Activated T-helper 17 cell treated with anti-CD3 and anti-CD28 coated beads, Interleukin-2, amount 50 U/mL, for 72 hours (primary cell): ENCODE data around the gene AFF1. TPM values are rescaled to one million over a fixed set of nuclear protein-coding genes. Genes with fewer than 3 reads are reported as not detected.

ENCODE experiments used
- ATAC-seq: fragments of 150-1000 bp; cut with Tn5 transposase; replicated peaks from 2 replicates; pipeline ENCODE4 v1.10.0; 2021; ENCODE audit warnings: mild to moderate bottlenecking, moderate library complexity
- H3K27ac Mint-ChIP-seq: one replicate; pipeline ENCODE4 v1.8.0; 2022; ENCODE audit warnings: mixed read lengths
- H3K27me3 Mint-ChIP-seq: one replicate; pipeline ENCODE4 v1.8.0; 2022; ENCODE audit warnings: mixed read lengths
- H3K36me3 Mint-ChIP-seq: one replicate; pipeline ENCODE4 v1.8.0; 2022; ENCODE audit warnings: low read depth, mild to moderate bottlenecking, mixed read lengths
- H3K4me1 Mint-ChIP-seq: one replicate; pipeline ENCODE4 v1.8.0; 2022; ENCODE audit warnings: mixed read lengths
- H3K4me3 Mint-ChIP-seq: one replicate; pipeline ENCODE4 v1.8.0; 2022; ENCODE audit warnings: mild to moderate bottlenecking, mixed read lengths
- H3K9me3 Mint-ChIP-seq: one replicate; pipeline ENCODE4 v1.8.0; 2022; ENCODE audit warnings: mixed read lengths
- total RNA-seq, 2 donors: library from RNA; stranded (reverse); gene quantifications; one replicate each; pipeline ENCODE4 v1.2.3, GENCODE V29; 2022

The AFF1 gene, protein sequence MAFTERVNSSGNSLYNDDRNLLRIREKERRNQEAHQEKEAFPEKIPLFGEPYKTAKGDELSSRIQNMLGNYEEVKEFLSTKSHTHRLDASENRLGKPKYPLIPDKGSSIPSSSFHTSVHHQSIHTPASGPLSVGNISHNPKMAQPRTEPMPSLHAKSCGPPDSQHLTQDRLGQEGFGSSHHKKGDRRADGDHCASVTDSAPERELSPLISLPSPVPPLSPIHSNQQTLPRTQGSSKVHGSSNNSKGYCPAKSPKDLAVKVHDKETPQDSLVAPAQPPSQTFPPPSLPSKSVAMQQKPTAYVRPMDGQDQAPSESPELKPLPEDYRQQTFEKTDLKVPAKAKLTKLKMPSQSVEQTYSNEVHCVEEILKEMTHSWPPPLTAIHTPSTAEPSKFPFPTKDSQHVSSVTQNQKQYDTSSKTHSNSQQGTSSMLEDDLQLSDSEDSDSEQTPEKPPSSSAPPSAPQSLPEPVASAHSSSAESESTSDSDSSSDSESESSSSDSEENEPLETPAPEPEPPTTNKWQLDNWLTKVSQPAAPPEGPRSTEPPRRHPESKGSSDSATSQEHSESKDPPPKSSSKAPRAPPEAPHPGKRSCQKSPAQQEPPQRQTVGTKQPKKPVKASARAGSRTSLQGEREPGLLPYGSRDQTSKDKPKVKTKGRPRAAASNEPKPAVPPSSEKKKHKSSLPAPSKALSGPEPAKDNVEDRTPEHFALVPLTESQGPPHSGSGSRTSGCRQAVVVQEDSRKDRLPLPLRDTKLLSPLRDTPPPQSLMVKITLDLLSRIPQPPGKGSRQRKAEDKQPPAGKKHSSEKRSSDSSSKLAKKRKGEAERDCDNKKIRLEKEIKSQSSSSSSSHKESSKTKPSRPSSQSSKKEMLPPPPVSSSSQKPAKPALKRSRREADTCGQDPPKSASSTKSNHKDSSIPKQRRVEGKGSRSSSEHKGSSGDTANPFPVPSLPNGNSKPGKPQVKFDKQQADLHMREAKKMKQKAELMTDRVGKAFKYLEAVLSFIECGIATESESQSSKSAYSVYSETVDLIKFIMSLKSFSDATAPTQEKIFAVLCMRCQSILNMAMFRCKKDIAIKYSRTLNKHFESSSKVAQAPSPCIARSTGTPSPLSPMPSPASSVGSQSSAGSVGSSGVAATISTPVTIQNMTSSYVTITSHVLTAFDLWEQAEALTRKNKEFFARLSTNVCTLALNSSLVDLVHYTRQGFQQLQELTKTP
- total RNA-seq: 10 to 100 TPM; 64.2 to 80.5 TPM

- peaks cover 34% of the 10 kb centered on the region for H3K36me3 Mint-ChIP-seq
- no peaks in the 10 kb centered on the region for H3K9me3 Mint-ChIP-seq
- peak within 1 kb of the TSS; percentile 93 for H3K4me3 Mint-ChIP-seq
- no peaks in the 10 kb centered on the region for H3K27me3 Mint-ChIP-seq
- peak within 1 kb of the TSS; percentile 93 for H3K27ac Mint-ChIP-seq
- H3K4me1 Mint-ChIP-seq: peaks cover 32% of the 10 kb centered on the region
- peak; percentile 64 for ATAC-seq
Observed at GRCh38 chr4:86934771-86935565, at the start of gene AFF1. Gene AFF1, plus strand, starts transcription at chr4:86935011. Its CDS starts 13,523 bp downstream, at chr4:86948534.

DNA sequence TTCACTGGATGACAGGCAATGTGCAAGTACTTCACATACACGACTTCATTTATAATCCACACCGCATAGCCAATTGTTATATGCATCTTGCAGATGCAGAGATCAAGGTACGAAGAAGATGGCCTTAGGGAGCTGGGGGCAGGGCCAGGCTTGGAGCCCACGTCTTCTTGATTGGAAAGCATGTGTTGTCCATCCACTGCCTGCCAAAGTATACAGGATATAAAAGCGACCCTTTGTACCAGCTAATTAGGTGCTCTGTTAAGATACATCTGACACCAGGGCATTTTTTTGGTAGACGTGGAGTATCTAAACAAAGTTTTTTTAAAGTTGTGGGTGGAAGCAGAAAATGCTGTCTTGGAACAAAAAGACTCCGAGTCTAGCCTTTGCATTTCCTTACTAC lies 44.0 kb upstream of the AFF1 start:
- Mint-ChIP-seq H3K9me3 (no peaks in the 10 kb centered on the region), H3K4me3 (peak overlapping the region; percentile 77), H3K27ac (no peak overlapping the region), H3K27me3 (peaks cover 7% of the 10 kb centered on the region), H3K36me3 (no peaks in the 10 kb centered on the region), H3K4me1 (no peaks in the 10 kb centered on the region)
- ATAC-seq: no peak

DNA sequence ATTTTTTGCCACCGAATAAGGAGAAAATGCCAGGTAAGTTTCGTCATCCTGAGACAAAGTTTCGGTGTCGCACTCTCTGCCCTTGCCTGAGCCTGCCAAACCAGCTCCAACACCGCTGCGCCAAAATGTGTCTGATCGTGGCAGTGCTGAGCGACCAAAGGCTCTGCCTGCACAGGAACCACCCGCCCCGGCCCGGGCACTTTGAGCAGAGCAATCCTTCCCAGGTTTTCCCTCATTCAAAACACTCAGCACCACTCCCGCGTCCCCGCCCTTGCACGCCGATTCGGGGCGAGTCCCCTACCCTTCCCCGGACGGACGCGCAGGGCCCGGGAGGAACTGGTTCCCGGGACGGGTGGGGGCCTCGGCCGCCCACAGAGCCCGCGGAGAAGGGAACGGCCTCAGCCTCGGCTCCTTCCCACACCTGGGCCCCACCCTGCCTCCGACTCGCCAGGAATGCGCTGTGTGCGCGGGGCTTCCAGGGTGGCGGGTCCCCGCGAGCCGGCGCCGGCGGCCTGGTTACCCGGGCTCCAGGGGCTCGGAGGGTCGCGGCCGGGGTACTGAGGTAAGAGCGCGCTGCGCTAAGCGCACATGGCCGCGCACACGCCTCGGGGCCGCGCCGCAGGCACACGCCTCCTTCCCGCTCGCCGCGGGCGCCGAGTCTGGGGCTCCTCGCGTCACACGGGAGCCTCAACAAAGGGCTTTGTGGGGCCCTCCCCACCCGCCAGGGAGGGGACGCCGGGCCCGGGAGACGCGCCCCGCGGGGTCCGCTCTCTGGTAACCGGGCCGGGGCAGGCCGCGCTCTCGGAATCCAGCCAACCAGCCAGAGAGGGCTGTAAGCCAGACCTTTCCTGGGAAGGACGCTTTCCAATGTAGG lies 42.8 kb upstream of the AFF1 start, which contains the start of gene C4orf36:
Gene C4orf36 (minus strand): TSS at position 661 of the 874 bp plus-strand sequence. CDS start 902 bp downstream, outside the sequence.
- peak within 1 kb of the TSS; percentile 77 for H3K4me3 Mint-ChIP-seq
- H3K4me1 Mint-ChIP-seq: no peaks in the 10 kb centered on the region
- H3K36me3 Mint-ChIP-seq: no peaks in the 10 kb centered on the region
- peak; percentile 79 for ATAC-seq
- no peak within 1 kb of the TSS for H3K27ac Mint-ChIP-seq
- peaks cover 7% of the 10 kb centered on the region for H3K27me3 Mint-ChIP-seq
- no peaks in the 10 kb centered on the region for H3K9me3 Mint-ChIP-seq

GRCh38 chr4:86892636-86892960 lies 42.2 kb upstream of the AFF1 start:
- Mint-ChIP-seq H3K27ac (no peak overlapping the region), H3K4me3 (peak overlapping the region; percentile 69), H3K36me3 (no peaks in the 10 kb centered on the region), H3K27me3 (peaks cover 7% of the 10 kb centered on the region), H3K4me1 (no peaks in the 10 kb centered on the region), H3K9me3 (no peaks in the 10 kb centered on the region)
- peak; percentile 12 for ATAC-seq

GRCh38 chr4:86893136-86893535 lies 41.7 kb upstream of the AFF1 start:
- peak overlapping the region; percentile 69 for H3K4me3 Mint-ChIP-seq
- no peak overlapping the region for H3K27ac Mint-ChIP-seq
- no peak for ATAC-seq
- no peaks in the 10 kb centered on the region for H3K9me3 Mint-ChIP-seq
- H3K4me1 Mint-ChIP-seq: no peaks in the 10 kb centered on the region
- H3K27me3 Mint-ChIP-seq: peaks cover 7% of the 10 kb centered on the region
- H3K36me3 Mint-ChIP-seq: no peaks in the 10 kb centered on the region

DNA sequence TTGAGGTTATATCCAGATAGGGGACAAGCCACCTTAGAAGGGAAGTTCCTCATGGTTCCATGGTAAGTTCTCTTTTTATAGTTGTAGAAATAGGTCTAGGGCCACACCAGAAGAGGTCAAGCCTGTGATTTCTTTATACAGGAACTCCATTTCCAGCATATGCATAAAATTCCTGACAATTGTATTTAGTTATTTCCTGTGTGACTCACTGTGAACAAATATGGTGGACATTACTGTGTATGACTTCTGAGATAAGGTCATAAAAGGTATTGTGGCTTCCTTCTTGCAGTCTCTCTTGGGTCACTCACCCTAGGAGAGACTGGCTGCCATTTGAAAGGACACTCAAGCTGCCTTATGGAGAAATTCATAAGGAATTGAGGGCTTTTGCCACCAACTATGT lies 40.4 kb upstream of the AFF1 start:
- H3K36me3 Mint-ChIP-seq: no peaks in the 10 kb centered on the region
- no peaks in the 10 kb centered on the region for H3K4me1 Mint-ChIP-seq
- H3K9me3 Mint-ChIP-seq: no peaks in the 10 kb centered on the region
- H3K27me3 Mint-ChIP-seq: peaks cover 7% of the 10 kb centered on the region
- no peak overlapping the region for H3K4me3 Mint-ChIP-seq
- ATAC-seq: no peak
- no peak overlapping the region for H3K27ac Mint-ChIP-seq

DNA sequence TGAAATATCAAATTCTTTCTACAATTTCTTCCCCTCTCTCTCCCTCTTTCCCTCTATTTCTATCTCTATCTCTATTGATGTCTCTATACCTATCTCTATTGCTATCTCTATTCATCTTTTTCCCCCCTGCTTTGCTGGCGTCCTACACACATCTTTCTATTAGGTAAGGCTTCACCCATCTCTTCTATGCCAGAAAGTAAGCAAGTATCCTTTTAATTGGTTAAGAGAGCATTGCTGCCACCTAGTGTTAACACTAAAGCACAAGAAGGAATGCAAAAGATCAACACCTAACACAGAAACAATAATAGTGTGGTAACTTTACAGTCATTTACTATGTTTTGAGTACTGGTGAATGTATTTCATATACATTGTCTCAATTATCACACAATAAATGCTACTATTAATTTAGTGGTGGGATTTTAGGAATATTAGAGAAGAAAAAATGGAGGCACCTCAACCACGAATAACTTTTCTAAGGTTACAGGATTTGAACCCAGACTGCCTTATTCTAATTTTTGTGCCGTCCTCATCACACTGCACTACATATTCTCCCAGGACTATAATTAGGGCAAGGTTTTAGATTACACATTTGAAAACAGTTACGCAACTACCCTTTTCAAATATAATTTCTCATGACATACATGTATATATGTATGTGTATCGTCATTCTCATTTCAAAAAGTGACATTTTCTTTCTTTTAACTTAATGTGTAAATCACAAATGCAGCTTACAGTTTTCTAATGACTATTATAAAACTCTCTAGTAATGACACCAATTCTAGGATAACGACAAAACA lies 38.9 kb upstream of the AFF1 start:
- Mint-ChIP-seq H3K4me1 (no peaks in the 10 kb centered on the region), H3K9me3 (no peaks in the 10 kb centered on the region), H3K36me3 (no peaks in the 10 kb centered on the region), H3K27me3 (peaks cover 7% of the 10 kb centered on the region), H3K27ac (no peak overlapping the region), H3K4me3 (no peak overlapping the region)
- peak; percentile 55 for ATAC-seq

- H3K9me3 Mint-ChIP-seq: no peaks in the 10 kb centered on the region
- no peaks in the 10 kb centered on the region for H3K36me3 Mint-ChIP-seq
- no peak for ATAC-seq
- peaks cover 4% of the 10 kb centered on the region for H3K27me3 Mint-ChIP-seq
- H3K27ac Mint-ChIP-seq: no peak overlapping the region
- H3K4me1 Mint-ChIP-seq: no peaks in the 10 kb centered on the region
- no peak overlapping the region for H3K4me3 Mint-ChIP-seq
Observed at GRCh38 chr4:86896596-86896995, 38.2 kb upstream of the AFF1 start.

GRCh38 chr4:86898562-86898961 lies 36.2 kb upstream of the AFF1 start:
- Mint-ChIP-seq H3K27ac (no peak overlapping the region), H3K36me3 (no peaks in the 10 kb centered on the region), H3K4me3 (no peak overlapping the region), H3K27me3 (no peaks in the 10 kb centered on the region), H3K4me1 (no peaks in the 10 kb centered on the region), H3K9me3 (no peaks in the 10 kb centered on the region)
- ATAC-seq: no peak

- Mint-ChIP-seq H3K4me3 (no peak overlapping the region), H3K36me3 (no peaks in the 10 kb centered on the region), H3K27ac (no peak overlapping the region), H3K9me3 (no peaks in the 10 kb centered on the region), H3K27me3 (no peaks in the 10 kb centered on the region), H3K4me1 (no peaks in the 10 kb centered on the region)
- no peak for ATAC-seq
Observed at GRCh38 chr4:86901864-86902263, 32.9 kb upstream of the AFF1 start.

GRCh38 chr4:86908251-86908657 lies 26.6 kb upstream of the AFF1 start:
- no peak for ATAC-seq
- Mint-ChIP-seq H3K4me1 (peaks cover 7% of the 10 kb centered on the region), H3K4me3 (peak overlapping the region; percentile 33), H3K27me3 (no peaks in the 10 kb centered on the region), H3K27ac (peak overlapping the region; percentile 68), H3K36me3 (no peaks in the 10 kb centered on the region), H3K9me3 (no peaks in the 10 kb centered on the region)

DNA sequence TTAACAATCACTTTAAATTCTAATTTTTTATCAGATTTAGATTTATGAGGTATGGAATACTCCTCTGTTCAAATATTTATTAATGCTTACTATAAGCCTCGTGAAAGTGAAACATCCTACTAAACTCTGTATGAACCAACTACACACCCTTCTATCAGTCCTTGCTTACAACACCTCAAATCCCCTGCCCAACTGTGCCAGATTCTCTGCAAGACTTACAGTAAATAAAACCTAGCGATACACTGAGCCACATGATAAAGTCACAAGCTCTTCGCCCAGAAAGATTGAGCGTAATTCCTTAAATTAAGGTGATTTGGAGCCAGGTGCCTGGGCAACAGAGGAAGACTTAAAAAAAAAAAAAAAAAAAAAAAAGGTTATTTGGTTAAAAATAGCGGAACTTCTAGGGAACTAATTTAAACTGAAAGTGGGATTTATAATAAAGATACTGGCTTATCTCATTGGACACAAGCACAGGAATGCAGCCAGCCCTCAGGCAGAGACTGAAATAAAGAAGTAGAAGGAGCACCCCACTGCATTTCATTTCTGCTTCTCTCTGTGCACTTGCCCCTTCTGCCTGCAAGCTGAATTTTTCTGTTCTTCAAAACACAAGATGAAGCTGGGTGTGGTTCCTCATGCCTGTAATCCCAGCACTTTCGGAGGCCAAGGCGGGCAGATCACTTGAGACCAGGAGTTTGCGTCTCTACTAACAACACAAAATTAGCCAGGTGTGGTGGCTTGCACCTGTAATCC lies 25.1 kb upstream of the AFF1 start:
- no peak overlapping the region for H3K27ac Mint-ChIP-seq
- no peaks in the 10 kb centered on the region for H3K9me3 Mint-ChIP-seq
- H3K36me3 Mint-ChIP-seq: no peaks in the 10 kb centered on the region
- H3K4me3 Mint-ChIP-seq: no peak overlapping the region
- no peaks in the 10 kb centered on the region for H3K27me3 Mint-ChIP-seq
- no peak for ATAC-seq
- H3K4me1 Mint-ChIP-seq: peaks cover 7% of the 10 kb centered on the region
